Motor neuron (in vitro differentiated cells): ENCODE results near the gene ATG4D. TPM values are rescaled to one million over a fixed set of nuclear protein-coding genes. Genes with fewer than 3 reads are reported as not detected.

ENCODE experiments used
- ATAC-seq, 8 experiments: fragments of 200-7000 bp; cut with Tn5 transposase; replicated peaks in 6 of 8; 2 replicates each; pipeline ENCODE4 v1.8.0; 2021; ENCODE audit warnings: mild to moderate bottlenecking in 8 of 8, moderate library complexity in 8 of 8
- H3K27ac ChIP-seq, 2 donors: fragments of 250-450 bp; sonication (Bioruptor Pico); 2 replicates each; pipeline ENCODE4 v1.9.0; 2021; ENCODE audit warnings: antibody characterized with exemption in 2 of 2, mild to moderate bottlenecking in 2 of 2, moderate library complexity in 1 of 2
- H3K4me1 ChIP-seq, 2 donors: fragments of 250-450 bp; sonication (Bioruptor Pico); replicated peaks in 1 of 2; 2 replicates each; pipeline ENCODE4 v1.6.1; 2021; ENCODE audit warnings: antibody characterized with exemption in 2 of 2, mild to moderate bottlenecking in 2 of 2, moderate library complexity in 1 of 2
- H3K4me3 ChIP-seq, 5 donors: fragments of 250-450 bp; sonication (Bioruptor Pico); 2 replicates each; pipeline ENCODE4 v1.9.0; 2021; ENCODE audit warnings: antibody characterized with exemption in 5 of 5, mild to moderate bottlenecking in 5 of 5, moderate library complexity in 4 of 5
- WGBS, 10 experiments: fragments of 450-650 bp; shearing (Covaris generic); methylation state at CpG; one replicate each; pipeline ENCODE4 v1.0.0; 2022; 5-methylcytosine and 5-hydroxymethylcytosine counted together
- in situ Hi-C, 9 experiments: fragments of 400-800 bp; cut with MboI; loops; one replicate each; pipeline ENCODE4 v1.15.0; 2021; ENCODE audit warnings: low sequenced_read_pairs in 9 of 9, low pct_unique_long_range_greater_than_20kb in 2 of 9; ENCODE audit not compliant: unreplicated experiment in 9 of 9
- total RNA-seq, 8 experiments: library from RNA; unstranded; fragments of 300-600 nt; gene quantifications; 2 replicates each; pipeline versions ENCODE4 v1.2.3 to v1.2.4, GENCODE V29; 2022

ATG4D gene
- total RNA-seq, 8 experiments from 2014 or later = 14.6 to 54.2 (median 29.5) TPM

GRCh38 chr19:10513223-10513622 is 30.5 kb upstream of the ATG4D start:
- H3K4me3 ChIP-seq = no peak overlapping the region
- 20 to 88% (median 56%) methylated on average over 2 to 7 of the region's 7 CpGs for WGBS, 10 experiments
- in situ Hi-C loops = no loop called here

GRCh38 chr19:10514211-10515145 is 29.2 kb upstream of the ATG4D start:
- Histone ChIP-seq H3K4me1 (peaks cover 0 to 18% of the 10 kb centered on the region in 2 donors), H3K4me3 (peak overlapping the region in 2 of 5 donors; percentile 3 to 14), H3K27ac (no peak overlapping the region)
- peak in 5 of 8 experiments; percentile 24 to 59 (median 53) for ATAC-seq
- in situ Hi-C loops = no loop called here
- 0 to 56% (median 40%) methylated on average over 1 to 10 of the region's 107 CpGs; no CpG with 5 or more reads in 5 of the 10 experiments for whole genome bisulfite sequencing, 10 experiments

More at GRCh38 chr19:10513223-10513622, 30.5 kb upstream of the ATG4D start:
- Histone ChIP-seq H3K27ac (no peak overlapping the region), H3K4me1 (peaks cover 0 to 14% of the 10 kb centered on the region in 2 donors)
- no peak for ATAC-seq

- in situ Hi-C loops = no loop called here
- ATAC-seq = no peak
- Histone ChIP-seq H3K4me1 (peaks cover 0 to 14% of the 10 kb centered on the region in 2 donors), H3K4me3 (no peak overlapping the region), H3K27ac (no peak overlapping the region)
- WGBS, 10 experiments = 66 to 100% (median 73%) methylated on average over 1 to 4 of the region's 5 CpGs; no CpG with 5 or more reads in 5 of the 10 experiments
Measured at GRCh38 chr19:10516064-10516385, 27.7 kb upstream of the ATG4D start.

GRCh38 chr19:10516671-10517286 is 26.9 kb upstream of the ATG4D start:
- ATAC-seq = no peak
- in situ Hi-C loops = no loop called here
- H3K4me1 ChIP-seq = peaks cover 0 to 14% of the 10 kb centered on the region in 2 donors
- H3K4me3 ChIP-seq = no peak overlapping the region
- no peak overlapping the region for H3K27ac ChIP-seq
- WGBS, 10 experiments = 39 to 83% (median 55%) methylated on average over 1 to 5 of the region's 10 CpGs; no CpG with 5 or more reads in 2 of the 10 experiments

- in situ Hi-C loops = no loop called here
- peak; percentile 32 to 69 (median 52) for ATAC-seq
- 11% methylated on average over 10 of the region's 39 CpGs; no CpG with 5 or more reads in 9 of the 10 experiments for WGBS, 10 experiments
- no peak within 1 kb of the TSS for H3K27ac ChIP-seq
- no peak within 1 kb of the TSS for H3K4me3 ChIP-seq
- peaks cover 0 to 14% of the 10 kb centered on the region in 2 donors for H3K4me1 ChIP-seq
Measured at GRCh38 chr19:10517361-10517759, 26.3 kb upstream of the ATG4D start, which contains the start of gene S1PR5. Gene S1PR5, minus strand, starts transcription at chr19:10517447. Its CDS starts 2,436 bp downstream, at chr19:10515011.

- ATAC-seq = peak; percentile 34 to 58 (median 48)
Measured at GRCh38 chr19:10517760-10518443, 25.8 kb upstream of the ATG4D start.

GRCh38 chr19:10518444-10519361 is 25.0 kb upstream of the ATG4D start:
- H3K27ac ChIP-seq = no peak overlapping the region
- ATAC-seq = peak in 2 of 8 experiments; percentile 4 to 5

More at GRCh38 chr19:10517760-10518443, 25.8 kb upstream of the ATG4D start:
- 0 to 10% (median 0%) methylated on average over 2 to 6 of the region's 27 CpGs; no CpG with 5 or more reads in 5 of the 10 experiments for WGBS, 10 experiments
- Histone ChIP-seq H3K27ac (no peak overlapping the region), H3K4me3 (no peak overlapping the region), H3K4me1 (peaks cover 0 to 14% of the 10 kb centered on the region in 2 donors)
- in situ Hi-C loops = no loop called here

GRCh38 chr19:10519421-10519820 is 24.3 kb upstream of the ATG4D start:
- H3K27ac ChIP-seq = no peak overlapping the region
- H3K4me1 ChIP-seq = peaks cover 0 to 14% of the 10 kb centered on the region in 2 donors
- WGBS, 10 experiments = 17 to 83% (median 68%) methylated on average over 1 to 7 of the region's 7 CpGs; no CpG with 5 or more reads in 2 of the 10 experiments
- no peak overlapping the region for H3K4me3 ChIP-seq
- no peak for ATAC-seq
- in situ Hi-C loops = no loop called here

More at GRCh38 chr19:10518444-10519361, 25.0 kb upstream of the ATG4D start:
- in situ Hi-C loops = no loop called here
- 5 to 44% (median 25%) methylated on average over 1 to 8 of the region's 33 CpGs; no CpG with 5 or more reads in 6 of the 10 experiments for WGBS, 10 experiments
- Histone ChIP-seq H3K4me3 (no peak overlapping the region), H3K4me1 (peaks cover 0 to 14% of the 10 kb centered on the region in 2 donors)

- no peak for ATAC-seq
- in situ Hi-C loops = no loop called here
- WGBS, 10 experiments = 81 to 100% (median 96%) methylated on average over 2 to 7 of the region's 15 CpGs; no CpG with 5 or more reads in 4 of the 10 experiments
- H3K27ac ChIP-seq = no peak overlapping the region
- H3K4me3 ChIP-seq = no peak overlapping the region
- peaks cover 0 to 14% of the 10 kb centered on the region in 2 donors for H3K4me1 ChIP-seq
Measured at GRCh38 chr19:10520652-10521318, 22.9 kb upstream of the ATG4D start.

- in situ Hi-C loops = no loop called here
- 40 to 100% (median 71%) methylated on average over 1 to 8 of the region's 13 CpGs; no CpG with 5 or more reads in 2 of the 10 experiments for WGBS, 10 experiments
- Histone ChIP-seq H3K4me1 (peaks cover 0 to 14% of the 10 kb centered on the region in 2 donors), H3K27ac (no peak overlapping the region), H3K4me3 (no peak overlapping the region)
- ATAC-seq = no peak
Measured at GRCh38 chr19:10521461-10522171, 22.1 kb upstream of the ATG4D start.

- 39 to 90% (median 67%) methylated on average over 1 to 3 of the region's 3 CpGs; no CpG with 5 or more reads in 3 of the 10 experiments for WGBS, 10 experiments
- no peak overlapping the region for H3K4me3 ChIP-seq
- in situ Hi-C loops = no loop called here
Measured at GRCh38 chr19:10523135-10523636, 20.5 kb upstream of the ATG4D start.

More at GRCh38 chr19:10523135-10523636, 20.5 kb upstream of the ATG4D start:
- no peak overlapping the region for H3K27ac ChIP-seq
- peaks cover 0 to 5% of the 10 kb centered on the region in 2 donors for H3K4me1 ChIP-seq
- ATAC-seq = no peak
